ENCODE data around the gene GK. TPM values are rescaled to one million over a fixed set of nuclear protein-coding genes. Genes with fewer than 3 reads are reported as not detected.
"Not testable (repeated sequence)": the region's sequence is repeated elsewhere in the genome, so short reads cannot be mapped to it uniquely, and the experiment has no call there.

GK gene
- total and polyA plus RNA-seq, 2 of the 8 experiments (the other 6 are each of a cell fraction or from before 2014, with no cell fraction given) = 2.9 to 11.2 TPM

DNA sequence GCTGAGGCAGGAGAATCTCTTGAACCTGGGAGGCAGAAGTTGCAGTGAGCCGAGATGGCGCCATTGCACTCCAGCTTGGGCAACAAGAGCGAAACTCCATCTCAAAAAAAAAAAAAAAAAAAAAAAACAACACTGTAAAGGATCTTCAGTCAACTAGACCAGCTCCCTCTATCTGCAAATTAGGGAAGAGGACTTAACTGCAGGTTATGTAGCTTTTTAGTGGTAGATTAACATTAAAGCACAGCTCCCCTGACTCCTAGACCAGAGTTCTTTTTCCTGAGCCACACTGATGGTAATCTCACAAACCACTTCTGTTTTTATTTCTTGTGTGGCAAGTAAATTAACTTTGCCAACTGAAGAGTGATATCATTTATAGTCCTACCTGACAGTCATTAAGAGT is 18.0 kb downstream of the GK start:
- H4K8ac ChIP-seq (ENCODE audit: extremely low read depth, insufficient read depth, low read length); H3K56ac ChIP-seq (replicated peaks; ENCODE audit: insufficient read length, low read depth, low read length); DNase-seq (ENCODE audit: low read depth in 1 of 2, low spot score in 2 of 2); H3K9ac ChIP-seq (replicated peaks in 1 of 4; ENCODE audit: extremely low read depth in 1 of 4, low read depth in 3 of 4, low read length in 3 of 4); H3K4me3 ChIP-seq (ENCODE audit: extremely low read depth in 1 of 4, insufficient read depth in 2 of 4, low read depth in 3 of 4, low read length in 4 of 4); H2BK120ac ChIP-seq (replicated peaks; ENCODE audit: low read depth, low read length); H2BK12ac ChIP-seq (ENCODE audit: low read depth, low read length); H3K79me2 ChIP-seq (ENCODE audit: control insufficient read depth in 1 of 2, insufficient read depth in 2 of 2, low read length in 2 of 2); H2BK5ac ChIP-seq (ENCODE audit: low read depth, low read length); H2BK15ac ChIP-seq (ENCODE audit: low read length); H2AK5ac ChIP-seq (ENCODE audit: low read depth, low read length); H3K23me2 ChIP-seq (ENCODE audit: low read depth, low read length); H3K79me1 ChIP-seq (ENCODE audit: low read depth, low read length); H3K4me1 ChIP-seq (replicated peaks in 1 of 4; ENCODE audit: control insufficient read depth in 3 of 4, insufficient read depth in 4 of 4, low read length in 3 of 4); H3K27me3 ChIP-seq (replicated peaks in 1 of 4; ENCODE audit: control insufficient read depth in 3 of 4, extremely low read depth in 1 of 4, insufficient read depth in 3 of 4, low read length in 3 of 4); H2AFZ ChIP-seq (ENCODE audit: low read length); H3K36me3 ChIP-seq (ENCODE audit: control insufficient read depth in 2 of 4, insufficient read depth in 4 of 4, low read length in 3 of 4); H3K4ac ChIP-seq (replicated peaks; ENCODE audit: insufficient read length, low read depth, low read length); FAIRE-seq; POLR2A ChIA-PET (ENCODE audit: partially characterized antibody); H4K91ac ChIP-seq (replicated peaks; ENCODE audit: insufficient read length, low read length); H2BK20ac ChIP-seq (ENCODE audit: low read length); H3K9me3 ChIP-seq (ENCODE audit: insufficient read depth in 2 of 2, low read depth in 1 of 2, low read length in 1 of 2); H4K5ac ChIP-seq (ENCODE audit: insufficient read length, low read depth, low read length); H3K18ac ChIP-seq (ENCODE audit: extremely low read depth, low read length); H4K20me1 ChIP-seq (replicated peaks in 1 of 2; ENCODE audit: control insufficient read depth in 1 of 2, insufficient read depth in 2 of 2, low read length in 2 of 2); H3K14ac ChIP-seq (ENCODE audit: insufficient read length); H3K27ac ChIP-seq (ENCODE audit: low read depth, low read length); H3K4me2 ChIP-seq (ENCODE audit: insufficient read depth in 1 of 2, low read depth in 2 of 2, low read length in 2 of 2); H3K23ac ChIP-seq (ENCODE audit: insufficient read length): not testable (repeated sequence)
- peak in 1 of 3 experiments; percentile 23; a peak in 1 of 4 replicates for TF ChIP-seq CTCF (IDR thresholded peaks at IDR 0.05; ENCODE audit: control extremely low read depth in 1 of 3, insufficient read depth in 1 of 3, low read depth in 1 of 3, low read length in 3 of 3)
- CTCF ChIA-PET (ENCODE audit: partially characterized antibody) = interaction anchor here (0.6 to 2.2 kb wide), 13 partner anchors 9 to 94 kb away, joined by 3 to 12 read pairs (median 4); no protein-coding TSS in a partner anchor
- no CpG with 5 or more reads among the region's 3 CpGs for WGBS, 2 experiments (ENCODE audit: extremely low coverage in 1 of 2, insufficient coverage in 1 of 2, insufficient read length in 1 of 2, insufficient replicate concordance in 2 of 2, low coverage in 1 of 2, low lambda C conversion rate in 2 of 2, missing lambda C conversion rate in 1 of 2)

Data from H1 (cell line).